ENCODE data around the gene GLIS1.

The GLIS1 gene

DNA sequence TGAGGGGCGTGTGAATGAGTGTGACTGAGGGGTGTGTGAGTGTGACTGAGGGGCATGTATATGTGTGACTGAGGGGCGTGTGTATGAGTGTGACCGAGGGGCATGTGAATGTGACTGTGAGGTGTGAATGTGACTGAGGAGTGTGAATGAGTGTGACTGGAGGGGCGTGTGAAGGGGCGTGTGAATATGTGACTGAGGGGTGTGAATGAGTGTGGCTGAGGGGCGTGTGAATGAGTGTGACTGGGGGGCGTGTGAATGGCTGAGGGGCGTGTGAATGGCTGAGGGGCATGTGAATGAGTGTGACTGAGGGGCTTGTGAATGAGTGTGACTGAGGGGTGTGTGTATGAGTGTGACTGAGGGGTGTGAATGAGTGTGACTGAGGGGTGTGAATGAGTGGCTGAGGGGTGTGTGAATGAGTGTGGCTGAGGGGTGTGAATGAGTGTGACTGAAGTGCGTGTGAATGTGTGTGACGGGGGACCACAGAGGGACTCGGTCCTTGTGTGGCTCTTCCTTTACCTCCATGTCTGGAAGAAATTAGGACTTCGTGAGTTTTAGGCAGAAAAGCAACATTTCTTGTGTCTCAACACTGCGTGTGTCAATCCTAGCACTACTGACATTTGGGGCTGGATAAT, 105.8 kb downstream of the GLIS1 start:
- DNase-seq: no peak

DNA sequence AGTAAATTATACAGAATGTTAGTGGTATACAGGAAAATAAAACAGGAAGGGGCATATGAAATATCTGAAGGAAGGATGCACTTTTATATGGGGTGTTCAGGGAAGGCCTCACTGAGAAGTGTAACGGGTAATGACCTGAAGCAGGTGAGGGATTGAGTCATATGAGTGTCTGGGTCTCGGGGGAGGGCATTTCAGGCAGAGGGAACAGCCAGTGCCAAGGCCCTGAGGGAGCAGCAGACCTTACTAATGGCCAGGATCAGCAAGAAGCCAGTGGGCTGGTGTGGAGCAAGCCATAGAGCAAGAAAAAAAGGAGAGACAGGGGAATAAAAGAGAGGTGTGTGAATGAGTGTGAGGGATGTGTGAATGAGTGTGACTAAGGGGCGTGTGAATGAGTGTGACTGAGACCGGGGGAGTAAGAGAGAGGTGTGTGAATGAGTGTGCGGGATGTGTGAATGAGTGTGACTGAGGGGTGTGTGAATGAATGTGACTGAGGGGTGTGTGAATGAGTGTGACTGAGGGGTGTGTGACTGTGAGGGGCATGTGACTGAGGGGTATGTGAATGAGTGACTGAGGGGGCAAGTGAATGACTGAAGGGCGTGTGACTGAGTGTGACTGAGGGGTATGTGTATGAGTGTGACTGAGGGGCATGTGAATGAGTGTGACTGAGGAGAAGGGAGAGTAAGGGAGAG, 107.2 kb downstream of the GLIS1 start:
- no peak for DNase-seq

DNA sequence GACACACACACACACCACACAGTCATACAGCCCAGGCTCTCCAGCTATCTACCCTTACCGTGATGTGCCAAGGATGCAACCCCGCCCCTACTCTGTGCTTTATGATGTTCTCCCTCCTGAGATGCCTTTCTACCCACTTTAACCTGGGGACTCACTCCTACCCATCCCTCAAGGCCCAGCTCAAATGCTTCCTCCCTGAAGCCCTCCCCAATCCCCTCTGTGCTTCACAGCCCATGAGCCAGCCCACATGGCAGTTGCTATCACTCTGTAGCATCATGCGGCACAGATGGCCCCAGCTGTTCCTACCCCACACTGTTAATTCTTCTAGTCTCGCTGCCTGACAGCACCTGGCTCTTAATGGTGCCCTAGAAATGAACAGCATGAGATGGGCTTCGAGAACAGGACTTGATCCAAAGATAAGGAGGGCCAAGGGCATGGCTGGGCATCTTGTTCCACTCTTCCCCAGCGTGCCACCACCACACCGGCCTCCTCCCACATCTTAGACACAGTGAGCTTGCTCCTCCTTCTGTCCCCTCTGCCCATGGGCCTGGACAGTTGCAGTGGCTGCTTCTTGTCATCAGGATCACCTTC, 109.8 kb downstream of the GLIS1 start:
- no peak for DNase-seq

DNA sequence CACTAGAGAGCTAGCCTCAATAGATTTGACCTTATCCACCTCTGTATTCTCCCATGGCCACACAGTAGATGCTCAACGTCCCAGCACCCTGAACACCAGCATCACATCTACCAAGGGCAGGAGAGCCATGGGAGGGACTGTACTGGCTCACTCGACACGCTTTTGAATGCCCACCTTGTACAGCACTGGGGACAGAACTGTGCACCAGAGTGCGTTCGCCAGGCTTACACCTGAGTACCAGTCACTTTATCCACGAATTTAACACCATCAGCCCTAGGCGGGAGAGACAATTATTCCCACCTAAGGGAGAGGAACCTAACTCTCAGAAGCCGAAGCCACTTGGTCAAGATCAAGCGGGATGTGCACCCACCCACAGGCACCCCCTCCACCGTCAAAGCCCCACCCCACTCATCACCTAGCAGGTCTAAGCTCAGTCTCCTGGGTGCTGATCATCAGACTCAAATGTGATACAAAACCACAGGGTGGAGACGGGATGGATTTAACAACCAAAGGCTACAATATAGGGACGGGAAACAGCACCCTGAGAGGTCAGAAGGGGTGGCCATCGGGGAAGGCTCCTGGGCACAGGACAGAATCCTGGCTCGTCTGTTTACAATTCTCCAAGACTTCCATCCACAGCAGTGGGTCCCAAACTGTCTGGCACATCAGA, 110.5 kb downstream of the GLIS1 start:
- DNase-seq: no peak

DNA sequence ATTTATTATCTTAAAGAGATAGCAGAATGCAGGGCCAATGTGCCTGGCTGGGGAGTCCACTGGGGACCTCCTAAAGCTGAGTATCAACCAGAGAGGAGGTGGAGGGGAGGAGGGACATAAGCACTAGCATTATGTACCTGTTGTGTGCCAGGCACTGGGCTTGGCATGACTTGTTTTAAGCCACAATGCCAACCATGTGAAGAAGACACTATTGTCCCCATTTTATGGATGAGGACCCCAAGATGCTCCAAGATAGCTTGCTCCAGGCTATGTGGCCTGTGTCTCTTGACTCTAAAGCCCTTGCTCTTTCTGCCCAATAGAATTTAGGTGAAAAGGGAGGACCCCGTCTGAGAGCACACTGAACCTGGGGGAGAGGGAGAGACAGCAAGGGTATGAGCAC, 111.3 kb downstream of the GLIS1 start:
- no peak for DNase-seq

DNA sequence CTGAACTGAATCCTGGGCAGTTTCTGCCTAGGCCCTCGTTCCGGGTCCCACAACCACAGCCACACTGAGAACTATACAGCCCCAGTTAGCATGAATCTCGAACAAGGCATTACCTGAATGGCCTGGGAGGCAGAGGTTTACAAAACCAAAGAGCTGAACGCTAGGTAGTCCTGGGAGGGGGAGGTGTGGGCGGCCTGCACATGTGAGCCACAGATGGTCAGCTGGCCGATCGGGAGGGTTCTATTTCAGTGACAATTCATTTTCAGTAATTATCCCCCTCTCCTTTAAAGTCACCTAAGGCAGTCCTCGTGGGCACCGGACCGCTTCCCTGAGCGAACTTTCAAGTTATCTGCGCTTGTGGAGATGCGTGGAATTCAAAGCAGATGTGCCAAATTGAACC, 111.9 kb downstream of the GLIS1 start:
- DNase-seq: no peak

DNA sequence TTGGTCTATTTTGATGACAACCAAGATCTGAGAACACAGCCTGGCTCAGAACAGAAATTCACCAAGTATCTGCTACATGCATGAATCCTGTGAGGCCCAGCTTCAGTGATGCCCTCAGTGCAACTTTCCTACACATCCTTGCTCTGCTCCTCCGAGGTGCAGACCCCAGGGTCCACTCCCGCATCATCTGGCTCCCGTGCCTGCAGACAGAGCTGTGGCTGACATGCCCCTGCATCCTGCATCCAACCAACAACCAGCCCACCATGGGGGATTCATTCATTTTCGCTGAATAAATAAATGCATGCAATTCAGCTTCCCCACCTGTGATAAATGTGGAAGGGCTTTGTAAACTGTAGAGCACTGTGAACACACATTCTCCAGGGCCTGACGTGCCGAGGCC, 112.3 kb downstream of the GLIS1 start:
- DNase-seq: no peak

DNA sequence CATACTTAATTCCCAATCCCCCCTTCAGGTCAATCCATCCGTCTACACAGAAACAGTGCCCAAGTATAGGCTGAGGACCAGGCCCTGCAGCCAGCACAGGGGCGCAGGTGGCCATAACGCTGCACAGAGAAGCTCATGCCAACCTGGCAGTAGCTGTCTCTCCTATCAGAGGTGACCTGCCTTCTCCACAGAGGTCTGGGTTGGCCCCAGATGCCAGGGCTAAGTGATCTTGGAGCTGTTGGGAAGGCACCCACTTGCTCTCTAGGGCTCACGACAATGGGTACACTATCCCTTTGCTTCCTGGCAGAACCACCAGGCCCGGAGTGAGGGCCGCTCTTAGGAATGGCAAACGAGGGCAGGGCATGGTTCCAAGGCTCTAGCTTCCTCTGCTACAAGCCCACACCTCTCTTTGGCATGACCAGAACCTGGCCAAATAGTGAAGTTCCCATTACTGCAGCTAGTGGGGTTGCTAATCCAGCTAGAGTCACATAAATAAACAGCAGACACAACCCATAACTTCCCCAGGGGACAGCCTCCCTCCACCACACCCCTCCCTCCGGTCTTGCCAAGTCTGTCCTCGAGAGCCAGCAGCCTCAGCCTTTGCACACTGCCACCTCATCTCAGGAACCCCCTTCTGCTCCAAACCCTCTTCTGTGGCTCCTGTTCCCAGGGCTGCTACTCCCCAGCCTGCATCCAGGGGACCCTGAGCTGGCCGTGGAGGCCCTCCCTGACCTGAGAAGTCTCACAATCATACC, 113.0 kb downstream of the GLIS1 start:
- no peak for DNase-seq

DNA sequence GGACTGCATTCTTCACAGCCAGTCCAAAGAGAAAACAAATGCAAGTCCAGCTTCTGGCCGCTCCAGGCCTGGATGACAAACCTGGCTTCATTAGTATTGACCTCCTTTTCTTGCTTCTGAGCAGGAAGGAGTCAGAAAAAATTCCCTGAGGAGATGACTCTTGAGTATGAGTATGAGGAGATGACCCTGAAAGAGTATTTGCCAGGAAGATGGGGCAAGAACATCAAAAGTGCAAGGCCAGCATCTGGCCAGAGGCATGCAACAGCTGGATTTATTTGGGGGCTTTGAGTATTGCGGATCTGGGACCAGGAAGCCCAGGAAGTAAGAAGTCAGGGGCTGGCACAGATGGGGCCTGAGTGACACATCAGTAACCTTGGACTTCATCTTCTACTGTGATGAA, 113.9 kb downstream of the GLIS1 start:
- no peak for DNase-seq

DNA sequence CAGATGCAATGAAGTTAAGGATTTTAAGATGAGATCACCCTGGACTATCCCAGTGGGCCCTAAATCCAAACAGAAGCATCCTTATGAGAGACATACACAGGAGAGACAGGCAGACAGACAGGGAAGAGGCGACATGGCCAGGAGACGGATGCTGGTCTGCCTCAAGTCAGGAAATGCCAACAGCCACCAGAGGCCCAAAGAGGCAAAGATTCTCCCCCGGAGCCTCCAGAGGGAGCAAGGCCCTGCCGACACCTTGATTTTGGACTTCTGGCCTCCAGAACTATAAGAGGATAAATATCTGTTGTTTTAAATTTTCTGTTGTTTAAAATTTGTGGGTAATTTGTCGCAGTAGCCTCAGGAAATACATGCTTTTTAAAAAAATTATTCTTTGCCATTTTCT, 116.4 kb downstream of the GLIS1 start:
- no peak for DNase-seq

DNA sequence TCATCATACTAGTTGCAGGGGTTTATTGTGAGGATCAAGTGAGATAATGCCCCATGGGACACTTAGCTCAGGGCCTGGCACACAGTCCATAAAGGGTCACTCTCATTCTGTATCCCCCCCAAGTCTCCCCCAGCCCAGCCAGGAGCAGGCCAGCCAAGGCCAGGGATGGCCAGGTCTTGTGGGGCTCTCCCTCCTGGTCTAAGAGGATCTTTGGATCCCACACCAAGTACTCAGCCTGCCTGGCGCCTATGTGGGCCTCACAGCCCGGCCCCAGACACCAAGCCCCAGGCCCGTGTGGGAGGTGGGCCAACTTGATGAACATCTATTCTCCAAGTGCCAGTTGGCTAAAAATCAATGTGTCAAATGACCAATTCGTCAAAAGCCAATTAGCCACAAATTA, 117.8 kb downstream of the GLIS1 start:
- no peak for DNase-seq

DNA sequence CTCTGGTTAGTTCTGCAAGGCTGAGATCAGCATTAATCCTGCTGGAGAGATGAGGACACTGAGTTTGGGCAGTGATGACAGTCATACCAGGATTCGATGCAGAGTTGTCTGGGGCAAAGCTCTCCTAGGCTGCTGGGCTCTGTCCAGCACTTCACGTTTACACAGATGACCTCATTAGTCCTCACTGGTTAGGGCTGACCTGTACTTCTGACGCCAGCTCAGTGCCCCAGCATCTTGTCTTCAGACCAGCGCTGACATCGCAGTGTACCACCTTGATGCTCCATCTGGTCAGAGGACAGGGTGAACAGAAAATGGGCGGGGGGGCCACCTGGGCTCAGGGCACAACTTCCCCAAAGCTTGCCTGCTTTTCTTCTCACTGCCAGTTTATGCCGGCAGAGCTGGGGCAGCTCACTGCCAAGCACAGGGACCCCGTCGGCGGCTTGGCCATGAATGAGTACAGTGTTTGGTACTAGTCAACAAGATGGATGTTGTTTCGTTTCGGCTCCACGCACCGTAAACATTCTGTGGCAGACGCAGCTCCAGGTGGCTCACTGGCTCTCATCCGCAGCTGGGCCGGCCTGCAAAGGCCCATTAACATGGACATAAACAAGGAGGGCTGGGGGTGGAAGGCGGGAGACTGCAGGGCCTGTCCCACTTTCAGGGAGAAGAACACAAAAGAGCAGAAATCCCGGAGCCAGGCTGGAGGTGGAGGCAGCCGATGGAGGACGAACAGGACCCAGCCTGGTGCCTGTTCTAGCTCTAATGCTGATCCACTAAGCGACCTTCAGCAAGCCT, 118.7 kb downstream of the GLIS1 start:
- DNase-seq: no peak

DNA sequence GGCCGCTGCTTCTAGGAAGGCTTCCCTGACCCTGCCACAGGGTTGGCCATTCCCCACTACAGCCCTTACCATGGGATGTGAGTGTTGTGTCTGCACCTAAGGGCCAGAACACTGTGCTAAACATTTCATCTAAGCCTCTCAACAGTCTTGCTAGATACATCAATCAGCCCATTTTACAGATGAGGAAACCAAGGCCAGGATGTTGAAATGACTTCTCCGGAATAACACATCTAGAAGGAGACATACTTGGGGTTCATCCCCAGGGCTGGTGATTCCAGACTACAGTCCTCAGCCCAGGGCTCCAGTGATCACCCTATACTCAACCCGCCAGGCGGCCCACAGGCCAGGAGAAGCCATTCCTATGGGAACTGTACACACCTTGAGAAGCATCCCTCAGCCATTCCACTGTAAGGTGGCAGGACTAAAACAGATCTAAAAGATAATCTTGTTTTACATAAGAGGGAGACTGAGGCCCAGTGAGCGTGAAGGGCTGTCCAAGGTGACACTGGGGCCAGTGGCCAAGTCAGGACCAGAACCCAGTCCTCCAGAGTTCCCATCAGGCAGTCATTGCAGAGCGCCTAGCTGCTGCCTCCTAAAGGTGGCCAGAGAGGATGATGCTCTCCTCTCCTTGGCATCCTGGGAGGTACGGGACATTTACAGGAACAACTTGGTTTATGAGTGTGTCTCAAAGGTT, 119.5 kb downstream of the GLIS1 start:
- no peak for DNase-seq

DNA sequence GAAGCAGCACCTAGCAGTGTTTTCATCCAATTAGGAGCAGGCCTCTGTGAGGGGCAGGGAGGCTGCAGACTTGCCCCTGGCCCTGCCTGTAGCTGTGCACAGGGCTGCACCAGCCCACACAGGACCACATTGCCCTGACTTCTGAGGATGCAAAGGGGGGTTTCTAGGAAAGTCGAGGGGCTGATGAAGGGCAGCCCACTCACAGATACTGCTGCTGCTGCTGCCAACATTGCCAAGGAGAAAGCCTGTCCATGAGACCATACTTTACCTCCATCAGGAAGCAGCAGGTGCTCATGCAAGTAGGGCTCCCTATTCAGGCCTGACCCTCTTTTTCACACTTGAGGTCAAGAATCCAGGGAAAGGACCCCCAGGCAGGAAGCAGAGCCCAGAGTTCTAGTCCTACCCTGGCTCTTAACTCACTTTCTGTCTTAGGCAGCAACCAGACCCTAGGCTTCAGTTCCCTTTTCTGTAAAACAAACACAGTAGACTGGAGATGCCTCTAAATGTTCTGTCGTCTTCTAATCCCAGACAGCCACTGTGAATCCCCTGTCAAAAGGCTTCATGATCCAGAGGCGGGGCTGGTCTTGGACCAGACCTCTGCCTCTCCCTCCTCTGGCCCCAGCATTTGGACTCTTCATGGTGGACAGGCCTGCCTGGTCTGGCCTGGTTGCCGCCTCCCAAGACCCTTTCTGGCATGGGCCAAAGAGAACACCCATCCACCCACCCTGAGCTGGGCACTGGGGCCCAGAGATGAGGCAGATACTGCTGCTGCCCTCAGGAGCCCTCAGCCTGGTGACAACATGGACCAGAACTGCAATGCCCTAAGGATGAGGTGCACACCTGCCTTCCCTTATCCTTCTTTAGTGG, 120.2 kb downstream of the GLIS1 start:
- DNase-seq: no peak

DNA sequence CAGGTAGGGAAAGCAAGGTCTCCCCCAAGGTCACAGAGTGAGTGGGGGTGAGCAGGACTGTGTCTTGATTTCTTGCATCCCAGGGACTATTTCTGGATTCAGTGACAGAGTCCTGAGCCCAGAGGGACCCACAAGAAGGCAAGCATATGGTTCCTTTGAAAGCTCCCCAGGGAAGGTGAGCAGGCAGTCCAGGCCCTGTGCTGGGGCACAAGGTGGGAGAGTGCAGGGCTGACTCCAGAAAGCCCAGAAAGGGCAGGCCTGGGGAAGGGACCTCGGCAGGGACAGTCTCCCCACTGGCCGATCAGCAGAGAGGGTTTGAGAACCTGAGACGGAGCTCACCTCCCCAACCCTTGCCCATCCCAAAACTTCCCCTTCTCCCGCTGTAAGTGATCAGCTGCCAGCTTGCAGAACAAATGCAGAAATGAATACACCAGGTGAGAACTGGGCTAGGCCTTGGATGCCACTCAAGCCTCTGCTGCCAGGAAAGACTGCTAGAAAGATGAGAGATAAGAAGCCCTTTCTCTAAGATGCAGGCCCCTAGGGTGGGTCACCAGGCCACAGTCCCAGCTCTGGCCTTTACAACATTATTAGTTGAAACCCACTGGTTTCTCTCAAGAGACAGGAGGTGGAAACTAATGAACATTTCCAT, 121.0 kb downstream of the GLIS1 start:
- no peak for DNase-seq

DNA sequence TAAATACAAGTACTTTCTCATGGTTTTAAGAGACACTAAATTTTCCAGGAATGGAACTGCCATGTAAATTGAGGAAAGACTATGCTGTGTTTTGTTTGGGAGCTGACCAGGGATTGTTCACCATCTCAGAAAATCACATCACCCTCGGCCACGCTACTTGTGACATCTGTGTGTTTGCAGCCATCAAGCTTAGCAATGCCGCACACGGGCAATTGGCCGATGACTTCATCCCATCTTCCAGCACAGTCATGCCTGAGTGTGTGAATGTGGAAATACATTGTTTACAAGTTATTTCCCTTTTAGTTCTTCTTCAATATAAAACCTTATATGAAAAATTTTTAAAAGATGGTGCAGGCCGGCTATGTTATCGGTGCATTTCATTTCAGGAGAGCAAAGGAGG, 121.6 kb downstream of the GLIS1 start:
- DNase-seq: no peak

DNA sequence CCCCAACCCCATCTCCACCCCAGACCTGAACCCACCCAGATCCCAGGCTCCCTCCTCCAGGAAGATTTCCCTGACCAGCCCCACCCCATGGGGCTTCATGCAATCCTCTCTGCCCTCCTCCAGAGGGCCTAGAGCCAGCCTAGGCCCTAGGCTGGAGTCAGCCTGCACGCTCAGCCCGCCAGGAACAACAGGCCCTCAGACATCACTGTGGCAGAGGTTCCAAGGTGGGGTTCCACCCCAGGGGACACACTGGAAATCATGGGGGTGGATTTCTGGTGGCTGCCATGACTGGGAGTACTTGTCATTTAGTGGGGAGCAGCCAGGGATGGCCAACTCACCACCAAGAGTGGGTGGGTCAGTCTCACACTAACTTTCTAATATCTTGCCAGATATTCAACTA, 122.0 kb downstream of the GLIS1 start:
- DNase-seq: no peak

DNA sequence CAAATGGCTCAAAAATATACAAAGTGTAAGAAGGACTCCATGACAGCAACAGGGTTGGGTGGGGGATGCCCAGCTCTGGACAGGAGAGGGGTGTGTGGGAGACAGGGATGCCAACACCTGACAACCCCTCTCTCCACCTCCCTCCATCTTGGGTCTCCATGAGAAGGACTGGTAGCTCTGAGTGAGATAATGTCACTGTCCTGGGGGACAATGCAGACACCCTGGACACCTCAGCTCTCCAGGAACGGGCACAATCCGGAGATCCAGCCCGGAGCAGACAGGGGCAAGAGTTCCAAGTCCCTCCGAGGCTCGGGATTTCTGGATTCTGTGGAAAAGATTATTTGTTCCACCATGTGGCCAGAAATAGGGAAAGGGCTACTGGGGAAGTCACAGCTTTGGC, 122.5 kb downstream of the GLIS1 start:
- DNase-seq: no peak

DNA sequence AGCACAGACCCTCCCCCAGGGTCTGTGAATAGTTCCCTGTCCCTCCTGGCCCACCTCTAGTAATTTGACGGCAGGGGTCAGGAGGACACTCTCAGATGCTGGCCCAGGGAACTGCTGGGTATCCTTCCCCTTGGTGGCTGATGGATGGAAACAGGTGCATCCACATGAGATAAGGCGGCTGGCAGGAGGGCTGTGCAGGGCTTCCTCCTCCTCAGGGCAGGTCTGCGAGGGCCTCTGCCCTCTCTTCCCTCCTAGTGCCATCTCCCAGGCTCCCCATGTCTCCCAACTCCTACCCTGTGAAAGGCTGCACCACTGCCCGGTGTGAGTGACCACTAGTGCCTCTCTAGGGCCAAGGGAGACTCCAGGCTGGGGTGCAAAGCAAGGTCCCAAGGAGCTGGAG, 123.9 kb downstream of the GLIS1 start:
- DNase-seq: no peak

Data from cerebellar nuclear complex (tissue), 1 donor.